GM21737 (cell line): Measurements from ENCODE around the gene LHFPL4.
"Not testable (repeated sequence)": the region's sequence is repeated elsewhere in the genome, so short reads cannot be mapped to it uniquely, and the experiment has no call there.

Experiments
- ATAC-seq: cut with Tn5 transposase; IDR thresholded peaks from one replicate; pipeline ENCODE4 v1.9.1; 2021; ENCODE audit warnings: mild to moderate bottlenecking, moderate library complexity; ENCODE audit not compliant: unreplicated experiment

LHFPL4 gene

DNA sequence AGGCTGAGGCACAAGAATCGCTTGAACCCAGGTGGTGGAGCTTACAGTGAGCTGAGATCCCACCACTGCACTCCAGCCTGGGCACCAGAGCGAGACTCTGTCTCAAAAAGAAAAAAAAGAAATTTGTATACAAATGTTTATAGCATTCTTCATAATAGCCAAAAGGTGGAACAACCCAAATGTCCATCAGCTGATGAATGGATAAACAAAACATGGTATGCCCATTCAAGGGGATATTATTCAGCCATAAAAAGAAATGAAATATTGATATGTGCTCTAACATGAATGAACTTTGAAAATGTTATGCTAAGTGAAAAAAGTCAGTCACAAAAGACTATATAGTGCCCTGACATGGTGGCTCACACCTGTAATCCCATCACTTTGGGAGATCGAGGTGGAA lies 11.4 kb downstream of the LHFPL4 start:
- ATAC-seq: no peak

- no peak for ATAC-seq
Measured at GRCh38 chr3:9536212-9536611, 17.4 kb downstream of the LHFPL4 start.

DNA sequence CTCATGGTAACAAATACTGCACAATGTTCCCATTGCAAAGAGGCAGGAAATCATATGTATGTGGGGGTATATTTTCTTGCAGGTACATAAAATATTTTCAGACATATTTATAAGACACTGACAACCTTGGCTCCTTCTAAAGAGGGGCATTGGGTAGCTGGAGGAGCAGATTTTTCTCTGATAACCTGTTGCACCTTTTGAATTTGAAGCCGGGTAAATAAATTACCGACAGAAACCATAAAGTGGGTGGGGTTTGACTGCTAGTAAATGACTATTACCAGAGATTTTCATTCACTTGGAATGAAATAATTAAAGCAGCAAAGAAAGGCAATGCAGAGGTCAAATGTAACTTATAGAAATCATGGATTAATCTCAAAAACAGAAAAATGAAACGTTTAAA lies 19.2 kb downstream of the LHFPL4 start:
- no peak for ATAC-seq

- no peak for ATAC-seq
Measured at GRCh38 chr3:9525078-9525477, 28.5 kb downstream of the LHFPL4 start.

DNA sequence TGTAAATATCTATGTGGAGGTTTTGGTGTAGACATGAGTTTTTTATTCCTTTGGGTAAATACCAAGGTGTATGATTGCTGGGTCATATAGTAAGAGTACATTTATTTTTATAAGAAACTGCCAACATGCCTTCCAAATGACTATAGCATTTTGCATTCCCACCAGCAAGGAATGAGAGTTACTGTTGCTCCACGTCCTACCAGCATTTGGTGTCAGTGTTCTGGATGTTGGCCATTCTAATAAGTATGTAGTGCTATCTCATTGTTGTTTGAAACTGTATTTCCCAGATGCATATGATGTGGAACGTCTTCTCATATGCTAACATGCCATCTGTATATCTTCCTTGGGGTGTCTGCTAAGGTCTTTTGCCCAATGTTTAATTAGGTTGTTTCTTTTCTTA lies 38.7 kb downstream of the LHFPL4 start:
- no peak for ATAC-seq

GRCh38 chr3:9514306-9514705 lies 39.3 kb downstream of the LHFPL4 start:
- ATAC-seq: no peak

DNA sequence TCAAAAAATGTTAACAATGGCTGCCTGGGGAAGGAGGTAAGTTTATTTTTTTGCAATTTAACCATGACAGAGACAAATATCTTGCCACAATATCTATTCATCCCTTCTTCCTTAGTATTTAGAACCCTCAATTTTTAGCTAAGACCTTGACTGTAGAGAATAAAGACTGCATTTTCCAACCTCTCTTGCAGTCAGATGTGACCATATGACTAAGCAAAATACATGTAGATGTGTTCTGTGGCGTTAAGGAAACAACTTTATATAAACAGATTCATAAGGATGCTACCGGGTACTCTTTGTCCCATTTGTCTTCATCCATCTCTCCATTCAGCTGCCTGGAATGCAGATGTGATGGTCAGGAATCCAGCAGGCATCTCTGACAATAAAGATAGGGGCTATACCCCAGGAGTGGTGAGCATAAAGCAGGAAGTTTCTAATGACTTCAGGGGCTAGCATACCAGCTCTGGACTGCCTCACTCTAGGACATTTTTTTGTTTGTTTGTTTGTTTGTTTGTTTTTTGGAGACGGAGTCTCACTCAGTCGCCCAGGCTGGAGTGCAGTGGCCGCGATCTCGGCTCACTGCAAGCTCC lies 41.1 kb downstream of the LHFPL4 start:
- ATAC-seq: no peak

GRCh38 chr3:9508781-9509180 lies 44.8 kb downstream of the LHFPL4 start:
- no peak for ATAC-seq

DNA sequence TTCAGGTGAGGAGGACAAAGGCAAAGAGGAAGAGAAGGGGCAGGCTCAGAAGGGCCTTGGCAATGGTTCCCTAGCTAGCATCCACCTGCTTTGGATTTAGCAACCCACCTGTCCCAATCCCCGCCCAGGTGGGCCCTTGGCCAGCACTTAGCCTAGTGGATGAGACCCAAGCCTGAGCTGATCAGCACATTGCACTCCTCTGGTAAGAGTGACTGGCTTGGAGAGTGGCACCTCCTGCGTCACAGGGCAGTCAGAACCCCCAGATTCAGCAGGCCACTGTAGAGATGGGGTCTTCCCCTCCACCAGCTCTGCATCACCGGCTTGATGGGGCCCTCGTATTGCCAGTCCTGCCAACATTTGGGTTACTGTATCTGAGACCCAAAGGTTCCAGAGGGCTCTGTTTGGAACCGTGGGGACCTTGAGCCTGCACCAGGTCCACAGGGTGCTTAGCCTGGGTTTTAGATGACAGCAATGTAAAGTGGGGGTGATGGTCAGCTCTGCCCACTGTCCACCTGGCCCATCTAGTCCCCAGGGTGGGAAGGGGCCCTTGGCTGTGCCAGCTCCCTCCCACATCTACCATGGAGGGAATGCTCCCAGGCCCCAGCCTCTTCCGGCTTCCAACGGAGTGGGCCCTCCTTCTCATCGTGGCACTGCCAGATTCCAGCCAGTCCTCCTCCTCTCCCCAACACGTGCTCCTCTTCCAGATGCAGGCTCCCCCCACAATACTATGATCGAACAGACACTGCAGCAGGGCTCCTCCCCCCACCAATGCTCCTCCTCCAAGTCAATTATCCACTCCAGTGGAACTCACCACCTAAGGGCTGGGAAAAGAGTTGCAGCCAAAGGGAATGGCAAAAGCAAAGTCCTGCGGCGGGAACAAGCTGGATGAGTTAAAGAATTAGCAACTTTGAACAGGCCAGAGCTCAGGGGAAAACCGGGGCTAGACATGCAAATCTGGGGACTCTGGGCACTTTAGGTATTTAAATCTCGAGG lies 45.7 kb downstream of the LHFPL4 start:
- no peak for ATAC-seq

GRCh38 chr3:9503283-9503682 lies 50.3 kb downstream of the LHFPL4 start:
- no peak for ATAC-seq

- ATAC-seq: no peak
Measured at GRCh38 chr3:9501226-9501625, 52.4 kb downstream of the LHFPL4 start.

GRCh38 chr3:9500108-9501050 lies 53.2 kb downstream of the LHFPL4 start:
- no peak for ATAC-seq

GRCh38 chr3:9499455-9500107 lies 54.0 kb downstream of the LHFPL4 start:
- ATAC-seq: no peak

DNA sequence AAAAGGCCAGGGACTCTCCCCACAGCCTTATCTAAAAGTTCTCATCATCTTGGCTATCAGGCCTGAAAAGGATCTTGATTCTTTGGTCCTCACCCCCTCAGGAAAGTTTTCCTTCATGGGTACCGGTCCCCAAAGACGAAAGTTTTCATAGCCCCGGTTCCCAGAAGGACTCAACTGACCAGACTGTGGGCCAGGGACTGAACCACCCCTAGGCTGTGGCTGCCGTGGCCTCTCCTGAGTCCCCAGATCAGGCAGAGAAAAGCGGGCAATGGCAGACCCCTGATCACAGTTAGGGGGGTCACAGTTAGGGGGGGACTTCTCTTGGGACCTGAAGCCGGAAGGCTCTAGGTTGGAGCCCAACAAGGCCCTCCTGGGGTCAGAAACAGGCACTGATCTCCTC lies 54.8 kb downstream of the LHFPL4 start:
- ATAC-seq: no peak

DNA sequence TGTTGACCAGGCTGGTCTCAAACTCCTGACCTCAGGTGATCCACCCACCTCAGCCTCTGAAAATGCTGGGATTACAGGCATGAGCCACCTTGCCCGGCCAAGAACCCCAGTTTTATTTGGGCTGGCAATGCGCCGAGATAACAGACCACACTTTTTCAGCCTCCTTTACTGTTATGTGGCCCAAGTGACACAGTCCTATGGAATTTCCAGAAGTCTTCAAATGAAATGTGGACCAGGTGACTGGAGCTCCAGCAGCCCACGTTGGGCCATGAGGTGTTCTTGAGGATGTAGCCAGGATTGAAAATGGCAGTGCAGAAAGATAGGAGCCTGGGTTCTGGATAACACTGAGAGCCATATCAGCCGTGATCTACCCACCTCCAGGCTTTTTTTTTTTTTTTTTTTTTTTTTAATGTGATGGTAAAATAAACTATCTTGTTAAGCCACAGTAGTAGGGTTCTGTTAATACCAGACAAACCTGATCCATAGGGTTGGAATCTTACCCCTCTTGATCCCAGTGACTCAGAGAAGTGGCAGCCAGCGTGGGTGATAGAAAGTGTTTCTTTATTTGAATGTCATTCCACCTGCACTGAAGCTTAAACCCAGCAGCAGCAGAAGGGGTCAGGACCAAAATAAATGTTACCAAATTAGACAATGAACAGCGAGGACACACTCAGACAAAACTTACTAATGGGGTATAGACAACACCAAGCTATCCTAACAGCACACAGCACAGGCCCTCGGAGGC lies 55.6 kb downstream of the LHFPL4 start:
- no peak for ATAC-seq

DNA sequence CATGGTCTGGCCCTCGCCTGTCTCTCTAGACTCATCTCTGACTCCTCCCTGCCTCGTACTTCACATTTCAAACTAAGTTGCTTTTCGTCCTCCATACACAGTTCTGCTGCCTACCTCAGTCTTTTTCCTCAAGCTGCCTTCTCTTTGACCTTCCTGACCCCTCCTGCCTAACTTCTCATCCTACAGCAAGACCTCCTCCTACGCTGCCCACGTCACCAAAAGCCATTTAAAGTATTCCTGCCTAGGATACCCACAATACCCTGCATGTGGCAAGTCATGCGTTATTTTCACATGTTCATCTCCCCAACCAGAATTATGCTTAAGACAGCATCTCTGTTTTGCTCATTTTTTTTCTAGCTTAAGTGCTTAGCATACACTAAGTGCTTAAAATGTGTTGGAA lies 56.7 kb downstream of the LHFPL4 start:
- ATAC-seq: no peak

- not testable (repeated sequence) for ATAC-seq
Measured at GRCh38 chr3:9494036-9494435, 59.6 kb downstream of the LHFPL4 start.

- ATAC-seq: no peak
Measured at GRCh38 chr3:9491506-9491905, 62.1 kb downstream of the LHFPL4 start.

DNA sequence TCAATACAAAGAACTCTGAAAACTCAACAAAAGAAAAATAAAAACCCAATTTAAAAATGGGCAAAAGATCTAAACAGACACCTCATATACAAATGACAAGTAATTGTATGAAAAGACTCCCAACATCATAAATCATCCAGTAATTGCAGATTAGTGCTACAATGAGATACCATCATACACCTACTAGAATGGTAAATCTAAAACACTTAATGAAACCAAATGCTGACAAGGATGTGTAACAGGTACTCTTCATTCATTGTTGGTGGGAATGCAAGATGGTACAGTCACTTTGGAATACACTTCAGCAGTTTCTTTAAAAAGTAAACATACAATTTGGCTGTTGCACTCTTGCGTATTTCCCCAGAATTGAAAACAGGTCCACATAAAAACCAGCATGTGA lies 68.4 kb downstream of the LHFPL4 start:
- ATAC-seq: no peak

- ATAC-seq: no peak
Measured at GRCh38 chr3:9480265-9480664, 73.4 kb downstream of the LHFPL4 start.
